Sigmoid colon (tissue), 7 donors: ENCODE results near the gene PLAAT4. TPM values are rescaled to one million over a fixed set of nuclear protein-coding genes. Genes with fewer than 3 reads are reported as not detected.

ENCODE experiments used
- DNase-seq: peaks from one replicate; pipeline ENCODE4 v3.0.0-alpha.2; 2019
- H3K27ac ChIP-seq, 4 donors: fragments of 200-600 bp; sonication (generic); one replicate each; pipeline ENCODE4 v1.5.1; 2016 to 2019; ENCODE audit warnings: mild to moderate bottlenecking in 1 of 4
- H3K27me3 ChIP-seq, 3 donors: fragments of 200-600 bp; sonication (generic); one replicate each; pipeline ENCODE4 v1.5.1; 2019; ENCODE audit warnings: mild to moderate bottlenecking in 1 of 3
- H3K36me3 ChIP-seq, 4 donors: fragments of 200-600 bp; sonication (generic); one replicate each; pipeline ENCODE4 v1.5.1; 2016 to 2019
- H3K4me1 ChIP-seq, 4 donors: fragments of 200-600 bp; sonication (generic); one replicate each; pipeline ENCODE4 v1.5.1; 2017 to 2019
- H3K4me3 ChIP-seq, 4 donors: fragments of 200-600 bp; sonication (generic); one replicate each; pipeline ENCODE4 v1.5.1; 2017 to 2019; ENCODE audit warnings: mild to moderate bottlenecking in 2 of 4, moderate library complexity in 1 of 4
- H3K9me3 ChIP-seq, 4 donors: fragments of 200-600 bp in 3 of 4; sonication (generic) in 3 of 4; one replicate each; pipeline versions ENCODE4 v1.5.1 to v1.6.1; 2013 to 2019
- EP300 ChIP-seq, 4 donors: sonication (generic); formaldehyde crosslinking; IDR thresholded peaks; one replicate each; pipeline ENCODE4 v1.6.1; 2017; ENCODE audit warnings: antibody characterized with exemption in 4 of 4
- POLR2A ChIP-seq, 2 donors: fragments of 450-650 bp; IDR thresholded peaks; one replicate each; pipeline ENCODE4 v1.6.1; 2016; ENCODE audit warnings: antibody characterized with exemption in 2 of 2, mild to moderate bottlenecking in 2 of 2, moderate library complexity in 2 of 2
- POLR2AphosphoS5 ChIP-seq, 4 donors: sonication (generic); formaldehyde crosslinking; IDR thresholded peaks; one replicate each; pipeline ENCODE4 v1.6.1; 2017; ENCODE audit warnings: antibody characterized with exemption in 4 of 4
- WGBS, 2 donors: extraction: QIAGEN DNeasy Blood & Tissue Kit; methylation state at CpG; one replicate each; pipeline ENCODE4 v1.1.7; 2013; 5-methylcytosine and 5-hydroxymethylcytosine counted together
- intact Hi-C: fragments of 100-400 bp; cut with DNase I; formaldehyde crosslinking; loops from one replicate; pipeline ENCODE4 v1.15.1; 2023
- polyA plus RNA-seq, 3 donors: library from polyadenylated mRNA; stranded (reverse); fragments of 200-250 nt; gene quantifications; one replicate each; pipeline ENCODE4 v1.2.3, GENCODE V29; 2013
- total RNA-seq, 4 donors: library from RNA; depleted of rRNA; stranded (reverse); fragments of >200 nt; gene quantifications; one replicate each; pipeline ENCODE4 v1.1.0, GENCODE V29; 2016
- TF ChIP-seq, protein P1 (sequence below), 4 experiments: fragments of 450-650 bp in 3 of 4; fragments of 200-600 bp in 1 of 4; IDR thresholded peaks; one replicate each; pipeline ENCODE4 v1.5.1; 2016 to 2019; ENCODE audit warnings: antibody characterized with exemption in 4 of 4, mild to moderate bottlenecking in 3 of 4, moderate library complexity in 2 of 4
- donor health status: healthy with polysubstance abuse.
- donor health status: Bipolar disorder and iron deficiency.
- donor health status: healthy.

Gene PLAAT4
- total and polyA plus RNA-seq, 7 donors: 36.7 to 262 (median 49.9) TPM

DNA sequence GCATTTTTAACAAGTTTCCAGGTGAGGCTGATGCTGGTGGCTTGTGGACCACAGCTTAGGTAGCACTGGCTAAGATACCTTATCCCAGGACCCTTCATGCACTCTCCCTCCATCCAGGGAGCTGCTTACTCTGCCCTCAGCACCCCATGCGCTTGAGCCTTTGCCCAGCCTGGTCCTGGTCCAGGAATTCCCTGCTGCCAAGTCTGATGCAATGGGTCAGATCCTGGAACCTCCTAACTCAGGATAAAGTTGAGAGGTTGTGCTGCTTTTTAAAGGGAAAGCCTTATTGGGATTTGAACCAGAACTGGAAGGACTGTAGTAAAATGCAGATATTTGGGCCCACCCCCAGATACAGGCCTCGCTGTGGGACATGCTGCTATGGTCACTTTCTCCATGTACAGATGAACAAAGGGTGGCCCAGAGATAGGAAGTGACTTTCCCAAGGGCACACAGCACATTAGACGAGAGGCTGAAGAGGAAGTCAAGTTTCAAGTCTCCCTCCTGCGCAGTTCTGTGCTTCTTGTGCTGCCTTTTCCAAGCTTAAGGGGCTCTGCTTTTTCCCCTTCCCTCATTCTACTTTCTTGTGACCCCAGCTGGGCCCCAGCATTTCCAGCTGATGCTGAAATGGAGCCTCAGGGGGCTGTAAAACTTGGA is 31.5 kb upstream of the PLAAT4 start:
- 76 to 88% methylated on average over 4 of the region's 4 CpGs for WGBS, 2 donors
- DNase-seq: no peak
- H3K27me3 ChIP-seq: no peaks in the 10 kb centered on the region
- no peaks in the 10 kb centered on the region for H3K36me3 ChIP-seq
- no peak overlapping the region for H3K27ac ChIP-seq
- peaks cover 0 to 7% (median 2%) of the 10 kb centered on the region in 4 donors for H3K9me3 ChIP-seq
- no peak overlapping the region for H3K4me3 ChIP-seq
- peaks cover 0 to 9% (median 7%) of the 10 kb centered on the region in 4 donors for H3K4me1 ChIP-seq
- intact Hi-C loops: no loop called here
- TF ChIP-seq POLR2A (IDR thresholded peaks at IDR 0.05) (no peak), EP300 (IDR thresholded peaks at IDR 0.05) (no peak), POLR2AphosphoS5 (IDR thresholded peaks at IDR 0.05) (no peak)
- TF ChIP-seq, protein P1, sequence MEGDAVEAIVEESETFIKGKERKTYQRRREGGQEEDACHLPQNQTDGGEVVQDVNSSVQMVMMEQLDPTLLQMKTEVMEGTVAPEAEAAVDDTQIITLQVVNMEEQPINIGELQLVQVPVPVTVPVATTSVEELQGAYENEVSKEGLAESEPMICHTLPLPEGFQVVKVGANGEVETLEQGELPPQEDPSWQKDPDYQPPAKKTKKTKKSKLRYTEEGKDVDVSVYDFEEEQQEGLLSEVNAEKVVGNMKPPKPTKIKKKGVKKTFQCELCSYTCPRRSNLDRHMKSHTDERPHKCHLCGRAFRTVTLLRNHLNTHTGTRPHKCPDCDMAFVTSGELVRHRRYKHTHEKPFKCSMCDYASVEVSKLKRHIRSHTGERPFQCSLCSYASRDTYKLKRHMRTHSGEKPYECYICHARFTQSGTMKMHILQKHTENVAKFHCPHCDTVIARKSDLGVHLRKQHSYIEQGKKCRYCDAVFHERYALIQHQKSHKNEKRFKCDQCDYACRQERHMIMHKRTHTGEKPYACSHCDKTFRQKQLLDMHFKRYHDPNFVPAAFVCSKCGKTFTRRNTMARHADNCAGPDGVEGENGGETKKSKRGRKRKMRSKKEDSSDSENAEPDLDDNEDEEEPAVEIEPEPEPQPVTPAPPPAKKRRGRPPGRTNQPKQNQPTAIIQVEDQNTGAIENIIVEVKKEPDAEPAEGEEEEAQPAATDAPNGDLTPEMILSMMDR (IDR thresholded peaks at IDR 0.05): no peak

DNA sequence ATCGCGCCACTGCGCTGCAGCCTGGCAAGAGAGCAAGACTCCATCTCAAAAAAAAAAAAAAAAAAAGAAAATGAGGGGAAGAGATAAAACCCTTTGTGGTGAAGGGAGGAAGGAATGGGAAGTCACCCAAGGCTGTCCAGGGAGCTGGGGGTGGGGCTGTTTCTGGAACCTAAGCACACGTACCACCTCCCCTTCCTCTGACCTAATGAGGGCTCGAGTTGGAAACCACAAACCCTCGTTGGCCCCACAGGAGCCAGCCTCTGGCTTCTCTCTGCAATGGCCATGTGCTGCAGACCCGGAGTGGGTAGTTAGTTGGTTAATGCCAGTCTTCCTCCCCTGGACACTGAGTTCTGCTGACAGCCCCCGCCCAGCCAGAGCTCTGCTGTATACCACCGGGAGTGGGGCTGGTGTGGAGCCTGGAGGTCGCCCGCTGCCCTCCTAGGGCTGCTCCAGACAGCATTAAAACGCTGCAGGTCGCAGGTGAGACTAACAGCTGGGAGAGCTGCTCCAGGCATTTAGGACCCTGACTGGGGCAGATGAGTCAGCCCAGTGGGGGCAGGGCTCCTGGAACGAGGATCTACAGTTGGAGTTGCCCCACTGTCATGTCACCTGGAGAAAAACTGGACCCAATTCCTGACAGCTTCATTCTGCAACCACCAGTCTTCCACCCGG is 30.6 kb upstream of the PLAAT4 start, which contains the start of gene LGALS12:
Gene LGALS12, plus strand, starts transcription at position 228 of the 672 bp plus-strand sequence. Its CDS starts 375 bp downstream, at position 603.
- H3K4me1 ChIP-seq: peaks cover 0 to 9% (median 7%) of the 10 kb centered on the region in 4 donors
- H3K27ac ChIP-seq: no peak within 1 kb of the TSS
- H3K36me3 ChIP-seq: no peaks in the 10 kb centered on the region
- WGBS, 2 donors: 53 to 81% methylated on average over 15 of the region's 15 CpGs
- H3K9me3 ChIP-seq: no peaks in the 10 kb centered on the region
- no peak for TF ChIP-seq EP300 (IDR thresholded peaks at IDR 0.05)
- TF ChIP-seq POLR2AphosphoS5 (IDR thresholded peaks at IDR 0.05): no peak
- TF ChIP-seq POLR2A (IDR thresholded peaks at IDR 0.05): no peak
- TF ChIP-seq, protein P1 (IDR thresholded peaks at IDR 0.05): no peak
- DNase-seq: no peak
- intact Hi-C loops: no loop called here
- no peaks in the 10 kb centered on the region for H3K27me3 ChIP-seq
- no peak within 1 kb of the TSS for H3K4me3 ChIP-seq

DNA sequence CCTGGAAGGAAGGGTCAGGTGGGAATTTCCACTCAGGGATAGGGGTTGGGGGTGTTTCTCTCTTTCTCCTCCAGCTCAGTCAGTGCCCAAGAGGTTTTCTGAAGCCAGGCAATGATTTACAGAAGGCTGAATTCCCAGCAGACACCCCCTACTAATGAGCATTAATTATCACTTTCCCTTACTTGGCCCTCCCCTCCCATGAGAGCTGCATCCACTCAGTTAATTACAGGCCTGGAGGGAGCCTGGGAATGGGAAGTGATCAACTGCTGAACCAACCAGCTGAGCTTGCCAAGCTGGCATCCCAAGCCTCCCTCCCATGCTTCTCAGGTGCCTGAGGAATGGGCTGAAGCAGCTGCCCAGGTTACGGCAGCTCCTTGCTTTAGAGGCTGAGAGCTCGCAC is 29.7 kb upstream of the PLAAT4 start:
- TF ChIP-seq POLR2A (IDR thresholded peaks at IDR 0.05) (no peak), POLR2AphosphoS5 (IDR thresholded peaks at IDR 0.05) (no peak), EP300 (IDR thresholded peaks at IDR 0.05) (no peak)
- TF ChIP-seq, protein P1 (IDR thresholded peaks at IDR 0.05): no peak
- WGBS, 2 donors: 93 to 98% methylated on average over 2 of the region's 2 CpGs
- Histone ChIP-seq H3K4me1 (peaks cover 0 to 9% (median 7%) of the 10 kb centered on the region in 4 donors), H3K36me3 (no peaks in the 10 kb centered on the region), H3K9me3 (no peaks in the 10 kb centered on the region), H3K27ac (no peak overlapping the region), H3K27me3 (no peaks in the 10 kb centered on the region), H3K4me3 (no peak overlapping the region)
- intact Hi-C loops: no loop called here
- no peak for DNase-seq

DNA sequence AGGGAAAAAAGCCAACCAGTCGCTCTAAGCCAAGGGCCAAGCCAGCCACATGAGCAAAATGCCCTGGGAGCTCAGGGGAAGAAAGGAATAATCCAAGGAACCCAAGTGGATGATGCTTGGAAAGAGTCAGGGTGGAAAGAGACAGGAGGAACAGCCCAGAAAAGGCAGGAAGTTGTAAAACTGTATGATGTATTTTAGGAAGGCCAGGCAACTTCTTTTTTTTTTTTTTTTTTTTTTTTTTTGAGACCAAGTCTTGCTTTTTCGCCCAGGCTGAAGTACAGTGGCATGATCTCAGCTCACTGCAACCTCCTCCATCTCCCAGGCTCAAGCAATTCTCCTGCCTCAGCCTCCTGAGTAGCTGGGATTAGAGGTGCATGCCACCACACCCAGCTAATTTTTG is 29.1 kb upstream of the PLAAT4 start:
- DNase-seq: no peak
- intact Hi-C loops: no loop called here
- no peak overlapping the region for H3K4me3 ChIP-seq
- peaks cover 0 to 9% (median 7%) of the 10 kb centered on the region in 4 donors for H3K4me1 ChIP-seq
- WGBS, 2 donors: 81 to 99% methylated on average over 2 of the region's 2 CpGs
- no peaks in the 10 kb centered on the region for H3K27me3 ChIP-seq
- H3K9me3 ChIP-seq: no peaks in the 10 kb centered on the region
- no peak overlapping the region for H3K27ac ChIP-seq
- H3K36me3 ChIP-seq: no peaks in the 10 kb centered on the region
- no peak for TF ChIP-seq POLR2AphosphoS5 (IDR thresholded peaks at IDR 0.05)
- no peak for TF ChIP-seq EP300 (IDR thresholded peaks at IDR 0.05)
- no peak for TF ChIP-seq POLR2A (IDR thresholded peaks at IDR 0.05)
- TF ChIP-seq, protein P1 (IDR thresholded peaks at IDR 0.05): no peak
